MM.1S (cell line): ENCODE measurements around the gene TRIM45.

Source experiments
- DNase-seq: peaks from one replicate; pipeline ENCODE4 v3.0.0-alpha.2; 2015
- H2AFZ ChIP-seq: fragments of 300-600 bp; sonication (generic); 2 replicates; pipeline ENCODE4 v1.6.0; 2016; ENCODE audit warnings: antibody characterized with exemption, low read length
- H3F3A ChIP-seq: fragments of 300-600 bp; sonication (generic); 2 replicates; pipeline ENCODE4 v1.6.1; 2016; ENCODE audit warnings: mild to moderate bottlenecking, antibody characterized with exemption, low read length, moderate library complexity, mixed read lengths; ENCODE audit not compliant: insufficient read depth
- H3K27ac ChIP-seq: fragments of 300-600 bp; sonication (generic); 2 replicates; pipeline ENCODE4 v1.5.1; 2016; ENCODE audit warnings: mild to moderate bottlenecking, low read length
- H3K27me3 ChIP-seq: fragments of 300-600 bp; sonication (generic); replicated peaks from 2 replicates; pipeline ENCODE4 v1.6.0; 2016; ENCODE audit warnings: low read length; ENCODE audit not compliant: insufficient read depth
- H3K36me3 ChIP-seq: fragments of 300-600 bp; sonication (generic); replicated peaks from 2 replicates; pipeline ENCODE4 v1.6.1; 2016; ENCODE audit warnings: mild to moderate bottlenecking, low read length, mixed read lengths; ENCODE audit not compliant: insufficient read depth
- H3K4me1 ChIP-seq: fragments of 300-600 bp; sonication (generic); 2 replicates; pipeline ENCODE4 v1.6.1; 2016; ENCODE audit warnings: low read length, mixed read lengths
- H3K4me2 ChIP-seq: fragments of 300-600 bp; sonication (generic); 2 replicates; pipeline ENCODE4 v1.6.0; 2016; ENCODE audit warnings: low read depth, low read length
- H3K4me3 ChIP-seq: fragments of 300-600 bp; sonication (generic); 2 replicates; pipeline ENCODE4 v1.5.1; 2016; ENCODE audit warnings: low read length, mixed read lengths
- H3K79me2 ChIP-seq: fragments of 300-600 bp; sonication (generic); 2 replicates; pipeline ENCODE4 v1.6.1; 2016; ENCODE audit warnings: mixed run types, low read length, mixed read lengths
- H3K9ac ChIP-seq: fragments of 300-600 bp; sonication (generic); 2 replicates; pipeline ENCODE4 v1.6.1; 2016; ENCODE audit warnings: low read length, mixed read lengths
- H3K9me2 ChIP-seq: fragments of 300-600 bp; sonication (generic); replicated peaks from 2 replicates; pipeline ENCODE4 v1.6.1; 2016; ENCODE audit warnings: mild to moderate bottlenecking, low read length, mixed read lengths; ENCODE audit not compliant: insufficient read depth
- H3K9me3 ChIP-seq: fragments of 300-600 bp; sonication (generic); replicated peaks from 2 replicates; pipeline ENCODE4 v1.6.1; 2016; ENCODE audit warnings: mild to moderate bottlenecking, low read length, mixed read lengths; ENCODE audit not compliant: insufficient read depth
- H4K20me1 ChIP-seq: fragments of 300-600 bp; sonication (generic); 2 replicates; pipeline ENCODE4 v1.6.1; 2016; ENCODE audit warnings: mild to moderate bottlenecking, low read length, moderate library complexity, mixed read lengths; ENCODE audit not compliant: insufficient read depth
- CTCF ChIP-seq: fragments of 300-600 bp; sonication (generic); IDR thresholded peaks from 2 replicates; pipeline ENCODE4 v1.5.1; 2016; ENCODE audit warnings: antibody characterized with exemption, low read length, mixed read lengths
- EZH2 ChIP-seq: fragments of 300-600 bp; sonication (generic); optimal IDR thresholded peaks from 2 replicates; pipeline ENCODE3; 2017; ENCODE audit warnings: low read depth, mild to moderate bottlenecking, antibody characterized with exemption, low read length, mixed read lengths
- EZH2phosphoT487 ChIP-seq: fragments of 300-600 bp; sonication (generic); IDR thresholded peaks from 2 replicates; pipeline ENCODE4 v1.6.1; 2018; ENCODE audit warnings: antibody characterized with exemption, low read length

Gene TRIM45

GRCh38 chr1:117070124-117070523 lies 51.4 kb downstream of the TRIM45 start:
- Histone ChIP-seq H3K9me2 (no peaks in the 10 kb centered on the region), H3K27me3 (no peaks in the 10 kb centered on the region), H3F3A (no peaks in the 10 kb centered on the region), H3K9me3 (no peaks in the 10 kb centered on the region), H3K27ac (no peak overlapping the region), H3K4me2 (no peak overlapping the region), H3K9ac (no peak overlapping the region), H2AFZ (no peak overlapping the region), H3K4me1 (no peaks in the 10 kb centered on the region), H3K4me3 (no peak overlapping the region), H3K36me3 (no peaks in the 10 kb centered on the region), H4K20me1 (no peaks in the 10 kb centered on the region), H3K79me2 (peaks cover 18% of the 10 kb centered on the region)
- no peak for DNase-seq
- TF ChIP-seq EZH2phosphoT487 (no peak), EZH2 (no peak), CTCF (no peak)

- H3K4me2 ChIP-seq = no peak overlapping the region
- TF ChIP-seq EZH2phosphoT487 = no peak
- no peak for TF ChIP-seq CTCF
- no peak for TF ChIP-seq EZH2
- H4K20me1 ChIP-seq = no peaks in the 10 kb centered on the region
- H3K27ac ChIP-seq = no peak overlapping the region
- DNase-seq = no peak
- H3K4me3 ChIP-seq = no peak overlapping the region
- no peaks in the 10 kb centered on the region for H3K9me3 ChIP-seq
- no peak overlapping the region for H2AFZ ChIP-seq
- H3K9ac ChIP-seq = no peak overlapping the region
- H3K4me1 ChIP-seq = no peaks in the 10 kb centered on the region
- H3K9me2 ChIP-seq = no peaks in the 10 kb centered on the region
- H3K36me3 ChIP-seq = no peaks in the 10 kb centered on the region
- no peaks in the 10 kb centered on the region for H3K27me3 ChIP-seq
- H3K79me2 ChIP-seq = peaks cover 18% of the 10 kb centered on the region
- no peaks in the 10 kb centered on the region for H3F3A ChIP-seq
These were observed 52.2 kb downstream of the TRIM45 start for GRCh38 chr1:117069220-117069844.

- no peak for TF ChIP-seq CTCF
- TF ChIP-seq EZH2phosphoT487 = no peak
- no peak for TF ChIP-seq EZH2
- Histone ChIP-seq H3K4me2 (no peak overlapping the region), H3K27me3 (no peaks in the 10 kb centered on the region), H3K4me1 (no peaks in the 10 kb centered on the region), H3K27ac (no peak overlapping the region), H3K9me3 (no peaks in the 10 kb centered on the region), H2AFZ (no peak overlapping the region), H4K20me1 (no peaks in the 10 kb centered on the region), H3K79me2 (peaks cover 21% of the 10 kb centered on the region), H3F3A (no peaks in the 10 kb centered on the region), H3K9ac (no peak overlapping the region), H3K9me2 (no peaks in the 10 kb centered on the region), H3K4me3 (no peak overlapping the region), H3K36me3 (no peaks in the 10 kb centered on the region)
- no peak for DNase-seq
These were observed 53.0 kb downstream of the TRIM45 start for GRCh38 chr1:117068580-117068979.
